Measurements from ENCODE around the gene KCNAB2.
"Not testable (repeated sequence)": the region's sequence is repeated elsewhere in the genome, so short reads cannot be mapped to it uniquely, and the experiment has no call there.

KCNAB2 gene

GRCh38 chr1:6011161-6011945 is 34.3 kb upstream of the KCNAB2 start:
- no peak for DNase-seq

DNA sequence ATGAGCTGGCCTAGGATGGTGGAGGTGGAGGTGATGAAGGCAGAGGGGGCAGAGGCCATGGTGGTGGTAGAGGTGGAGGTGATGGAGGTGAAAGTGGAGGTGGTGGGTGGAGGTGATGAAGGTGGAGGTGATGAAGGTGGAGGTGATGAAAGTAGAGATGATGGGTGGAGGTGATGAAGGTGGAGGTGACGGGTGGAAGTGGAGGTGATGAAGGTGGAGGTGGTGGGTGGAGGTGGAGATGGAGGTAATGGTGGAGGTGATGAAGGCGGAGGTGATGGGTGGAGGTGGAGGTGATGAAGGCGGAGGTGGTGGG is 33.8 kb upstream of the KCNAB2 start:
- DNase-seq: no peak

DNA sequence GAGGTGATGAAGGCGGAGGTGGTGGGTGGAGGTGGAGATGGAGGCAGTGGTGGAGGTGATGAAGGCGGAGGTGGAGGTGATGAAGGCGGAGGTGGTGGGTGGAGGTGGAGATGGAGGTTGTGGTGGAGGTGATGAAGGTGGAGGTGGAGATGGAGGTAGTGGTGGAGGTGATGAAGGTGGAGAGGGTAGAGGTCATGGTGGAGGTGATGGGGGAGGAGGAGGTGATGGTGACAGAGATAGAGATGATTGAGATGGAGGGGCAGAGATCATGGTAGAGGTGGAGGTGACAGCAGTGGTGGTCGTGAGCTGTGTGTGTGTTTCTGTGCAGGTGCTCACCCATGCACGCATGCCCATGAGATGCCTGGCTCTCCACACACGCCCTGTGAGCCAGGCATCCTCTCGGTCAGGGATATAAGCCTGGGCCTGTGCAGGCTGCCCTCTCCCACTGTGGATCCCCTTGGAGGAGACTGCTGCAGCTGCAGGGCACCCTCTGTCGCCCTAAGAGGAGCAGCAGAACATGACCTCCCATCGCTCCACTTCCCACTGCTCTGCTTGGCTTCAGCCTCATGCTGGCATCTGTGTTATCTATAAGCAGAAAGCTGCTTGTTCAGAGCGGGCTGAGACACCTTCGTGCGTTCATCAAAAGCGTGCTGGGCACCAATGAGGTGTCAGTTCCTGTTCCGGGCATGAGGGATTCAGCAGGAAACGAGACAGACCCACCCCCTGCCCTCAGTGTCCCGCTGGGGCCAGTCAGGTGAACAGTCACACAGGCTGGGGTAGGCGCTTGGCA is 33.0 kb upstream of the KCNAB2 start:
- DNase-seq: no peak

- no peak for DNase-seq
Observed at GRCh38 chr1:6013491-6013890, 32.2 kb upstream of the KCNAB2 start.

DNA sequence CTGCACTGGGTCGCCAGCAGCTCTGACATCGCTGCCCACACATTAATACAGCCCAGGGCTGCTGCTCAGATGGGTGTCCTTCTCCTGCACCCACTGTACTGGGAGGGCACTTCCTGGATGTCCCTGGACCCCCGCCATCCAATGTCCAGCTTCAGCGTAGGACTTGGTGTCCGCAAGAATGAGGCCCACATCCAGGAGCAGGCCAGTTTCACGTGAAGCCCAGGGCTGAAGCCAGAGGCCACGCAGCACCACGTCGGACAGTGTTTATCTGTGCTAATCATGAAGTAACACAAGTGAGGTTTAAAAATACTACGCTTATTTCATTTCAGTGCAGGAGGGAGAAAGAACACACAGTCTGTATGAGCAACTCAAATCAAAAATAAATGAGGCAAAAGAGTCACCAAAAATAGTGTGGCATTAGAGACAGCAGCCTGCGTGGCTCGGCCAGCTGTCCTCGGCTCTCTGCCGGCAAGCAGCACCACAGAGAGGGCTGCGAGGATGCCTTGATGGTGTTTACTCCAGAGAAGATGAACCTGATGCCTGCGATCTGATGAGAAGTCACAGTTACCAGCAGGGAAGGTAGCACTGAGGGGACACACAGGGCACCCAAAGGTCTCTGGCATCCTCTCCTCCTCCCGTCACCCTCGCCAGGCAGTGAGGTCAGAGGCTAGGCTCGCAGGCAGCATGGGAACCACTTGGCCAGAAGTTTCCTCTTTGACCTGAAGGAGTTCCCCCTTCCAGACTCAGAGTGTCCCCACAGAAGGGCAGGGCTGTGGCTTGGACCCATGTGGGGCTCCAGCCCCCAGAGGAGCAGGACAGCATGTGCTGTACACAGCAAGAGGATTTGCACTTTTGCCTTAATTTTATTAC is 31.3 kb upstream of the KCNAB2 start:
- no peak for DNase-seq

- no peak for DNase-seq
Observed at GRCh38 chr1:6016191-6016865, 29.4 kb upstream of the KCNAB2 start.

- DNase-seq: not testable (repeated sequence)
Observed at GRCh38 chr1:6017654-6018053, 28.0 kb upstream of the KCNAB2 start.

DNA sequence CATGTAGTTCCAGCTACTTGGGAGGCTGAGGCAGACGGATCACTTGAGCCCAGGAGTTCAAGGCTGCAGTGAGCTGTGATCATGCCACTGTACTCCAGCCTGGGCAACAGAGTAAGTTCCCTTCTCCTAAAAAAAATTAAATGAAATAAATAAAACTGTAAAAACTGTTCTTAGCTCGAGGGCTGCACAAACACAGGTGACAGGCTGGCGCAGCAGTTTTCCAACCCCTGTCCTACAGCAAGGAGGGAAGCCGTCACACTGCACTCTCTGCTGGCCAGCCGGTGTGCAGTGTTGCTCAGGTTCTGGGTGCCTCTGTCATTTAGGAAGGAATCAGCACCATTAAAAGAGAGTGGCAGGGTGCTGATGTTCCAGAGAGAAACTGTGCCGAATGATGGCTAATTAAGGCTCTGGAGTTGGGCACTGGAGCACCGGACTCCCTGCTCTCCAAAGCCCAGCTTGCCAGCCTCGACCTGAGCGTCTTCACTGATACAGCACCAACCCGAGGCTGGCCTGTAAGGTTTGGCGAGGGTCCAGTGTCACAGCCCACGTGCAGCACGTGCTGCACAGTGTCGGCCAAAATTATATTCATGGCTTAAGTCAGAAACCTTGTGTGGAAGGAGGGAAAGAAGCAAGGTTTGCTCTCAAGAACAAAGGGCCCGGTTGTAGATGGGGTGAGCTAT is 26.4 kb upstream of the KCNAB2 start:
- no peak for DNase-seq

- no peak for DNase-seq
Observed at GRCh38 chr1:6022193-6022592, 23.5 kb upstream of the KCNAB2 start.

- no peak for DNase-seq
Observed at GRCh38 chr1:6023346-6023745, 22.3 kb upstream of the KCNAB2 start.

- no peak for DNase-seq
Observed at GRCh38 chr1:6024376-6024775, 21.3 kb upstream of the KCNAB2 start.

DNA sequence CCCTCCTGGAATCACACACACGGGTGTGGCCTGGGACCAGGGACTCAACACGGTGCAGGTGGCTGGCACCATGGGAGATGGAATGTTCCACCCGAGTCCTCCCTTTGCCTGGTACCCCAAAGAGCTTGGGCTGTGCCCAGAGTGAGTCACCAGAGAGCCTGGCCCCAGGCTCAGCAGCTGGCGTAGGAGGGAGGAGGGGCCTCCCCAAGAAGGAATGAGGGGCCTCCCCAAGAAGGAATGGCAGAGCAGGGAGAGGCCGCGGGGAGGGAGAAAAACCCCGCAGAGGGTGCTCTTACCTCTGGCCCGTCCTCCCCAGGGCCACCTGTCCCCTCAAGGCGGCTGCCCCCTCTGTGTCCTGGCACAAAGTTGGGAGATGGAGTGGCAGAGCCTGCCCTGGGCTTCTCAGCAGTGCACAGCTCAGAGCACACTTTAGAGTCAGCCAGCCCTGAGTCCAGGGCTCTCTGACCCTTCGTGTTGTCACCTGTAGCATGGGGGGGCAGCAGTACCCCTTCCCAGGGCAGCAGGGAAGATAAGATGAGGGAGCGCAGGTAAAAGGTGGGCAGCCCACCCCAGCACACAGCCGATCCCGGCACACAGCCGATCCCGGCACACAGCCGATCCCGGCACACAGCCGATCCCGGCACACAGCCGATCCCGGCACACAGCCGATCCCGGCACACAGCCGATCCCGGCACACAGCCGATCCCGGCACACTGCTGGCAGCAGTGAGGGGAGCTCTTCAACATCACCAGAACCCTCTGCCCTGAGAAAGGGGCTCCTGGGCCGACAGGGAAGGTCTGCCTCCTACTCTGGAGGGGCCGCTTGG is 20.2 kb upstream of the KCNAB2 start:
- no peak for DNase-seq

DNA sequence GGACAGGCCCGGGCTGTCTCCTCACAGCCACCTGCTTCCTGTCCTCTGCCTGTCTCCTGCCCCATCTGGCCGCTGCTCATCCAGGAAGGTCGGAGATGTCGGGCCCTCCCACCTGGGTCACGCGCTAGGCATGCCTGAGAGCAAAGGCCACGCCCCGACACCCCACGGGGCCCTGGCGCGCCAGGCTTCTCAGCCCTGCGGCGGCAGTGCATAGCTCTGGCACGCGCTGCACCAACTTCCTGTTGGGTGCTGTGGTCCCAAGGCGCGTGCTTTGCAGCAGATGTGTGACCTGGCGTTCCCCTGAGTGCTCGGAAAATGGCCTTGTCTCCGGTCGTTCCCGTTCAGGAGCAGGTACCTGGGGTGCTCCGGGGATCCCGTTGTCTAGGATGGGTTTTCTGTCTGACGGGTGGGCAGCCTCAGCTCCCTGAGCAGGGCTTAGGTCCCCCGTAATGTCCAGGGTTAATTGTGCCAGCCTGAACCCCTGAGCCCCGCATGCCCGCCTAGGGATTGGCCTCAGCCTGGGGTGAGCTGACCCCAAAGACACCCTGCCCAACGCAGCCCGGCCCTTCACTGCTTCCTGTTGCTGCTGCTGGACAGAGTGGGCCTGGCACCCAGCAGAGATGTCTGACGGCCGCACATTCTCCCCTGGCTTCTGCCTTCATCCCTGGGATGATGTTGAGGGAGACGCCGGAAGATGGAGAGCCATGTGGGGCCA is 19.4 kb upstream of the KCNAB2 start:
- peak; percentile 92 for DNase-seq

- DNase-seq: no peak
Observed at GRCh38 chr1:6027591-6027990, 18.1 kb upstream of the KCNAB2 start.

DNA sequence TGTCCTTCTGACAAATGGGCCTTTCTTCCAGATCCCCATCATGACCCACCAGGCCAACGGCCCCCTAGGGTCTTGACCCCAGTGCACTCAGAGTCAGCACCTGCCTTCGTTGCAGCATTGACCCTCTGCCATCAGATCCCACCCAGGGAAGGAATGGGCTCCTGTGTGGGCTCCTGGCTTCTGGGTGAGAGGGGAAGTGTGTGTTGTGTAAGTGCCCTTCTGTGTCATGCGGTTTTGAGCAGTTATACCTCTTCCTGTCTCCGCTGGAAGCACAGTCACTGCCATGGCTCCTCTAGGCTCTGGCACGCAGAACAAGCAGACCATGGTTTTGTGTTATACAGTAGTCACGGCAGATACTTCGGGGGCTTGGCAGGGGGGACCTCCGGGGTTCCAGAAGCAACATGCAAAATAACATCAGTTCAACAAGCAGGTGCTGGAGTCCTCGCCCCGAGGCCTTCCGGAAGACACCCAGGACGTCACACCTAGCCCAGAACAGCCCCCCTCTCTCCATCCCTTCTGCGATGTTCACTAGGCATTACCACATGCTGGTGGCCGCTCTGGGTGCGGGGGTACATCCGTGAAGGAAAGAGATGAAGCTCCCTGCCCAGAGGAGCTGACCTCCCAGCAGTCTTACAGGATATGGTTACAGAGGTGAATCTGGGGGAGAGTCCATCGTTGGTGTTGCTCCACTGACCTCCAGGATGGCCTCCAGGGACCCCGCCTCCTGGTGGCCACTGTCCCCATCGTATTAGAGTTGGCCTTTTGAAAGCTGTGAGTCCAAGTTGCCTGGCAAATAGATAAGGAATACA is 17.4 kb upstream of the KCNAB2 start:
- DNase-seq: peak; percentile 66

- no peak for DNase-seq
Observed at GRCh38 chr1:6029351-6029750, 16.3 kb upstream of the KCNAB2 start.

GRCh38 chr1:6030132-6030531 is 15.6 kb upstream of the KCNAB2 start:
- no peak for DNase-seq

GRCh38 chr1:6030547-6031261 is 15.0 kb upstream of the KCNAB2 start:
- no peak for DNase-seq

GRCh38 chr1:6033124-6033523 is 12.6 kb upstream of the KCNAB2 start:
- no peak for DNase-seq

Measured in activated gamma-delta T cell treated with Interleukin-2 at 50 U/mL for 16 hours (primary cell).